Thyroid gland (tissue), 4 donors: Measurements from ENCODE around the gene ALG5. TPM values are rescaled to one million over a fixed set of nuclear protein-coding genes. Genes with fewer than 3 reads are reported as not detected.

Source experiments
- DNase-seq, 2 donors: peaks; one replicate each; pipeline ENCODE4 v3.0.0-alpha.2; 2019
- H3K27ac ChIP-seq, 3 donors: fragments of 200-600 bp; sonication (generic); 1 replicate in 2 of 3; 2 replicates in 1 of 3; pipeline ENCODE4 v1.5.1; 2016 to 2019; ENCODE audit warnings: mild to moderate bottlenecking in 1 of 3, moderate library complexity in 1 of 3
- H3K27me3 ChIP-seq: fragments of 200-600 bp; sonication (generic); one replicate; pipeline ENCODE4 v1.5.1; 2019
- H3K36me3 ChIP-seq, 2 donors: fragments of 200-600 bp; sonication (generic); one replicate each; pipeline ENCODE4 v1.5.1; 2016 to 2019
- H3K4me1 ChIP-seq, 2 donors: fragments of 200-600 bp; sonication (generic); one replicate each; pipeline ENCODE4 v1.5.1; 2017 to 2019
- H3K4me3 ChIP-seq, 3 donors: fragments of 200-600 bp; sonication (generic); replicated peaks in 1 of 3; 1 replicate in 2 of 3; 2 replicates in 1 of 3; pipeline ENCODE4 v1.5.1; 2016; ENCODE audit warnings: mild to moderate bottlenecking in 1 of 3
- H3K9me3 ChIP-seq: fragments of 200-600 bp; sonication (generic); one replicate; pipeline ENCODE4 v1.5.1; 2017
- POLR2A ChIP-seq, 2 donors: fragments of 450-650 bp; IDR thresholded peaks; one replicate each; pipeline ENCODE4 v1.6.1; 2017; ENCODE audit warnings: antibody characterized with exemption in 2 of 2, mild to moderate bottlenecking in 2 of 2, moderate library complexity in 1 of 2
- WGBS, 2 donors: methylation state at CpG; one replicate each; pipeline ENCODE4 v1.1.5; 2017; 5-methylcytosine and 5-hydroxymethylcytosine counted together
- intact Hi-C: fragments of 100-400 bp; cut with DNase I; formaldehyde crosslinking; loops from one replicate; pipeline ENCODE4 v1.15.1; 2023
- total RNA-seq, 4 donors: library from RNA; depleted of rRNA; stranded (reverse); fragments of >200 nt; gene quantifications; one replicate each; pipeline ENCODE4 v1.2.3, GENCODE V29; 2016
- TF ChIP-seq, protein P1 (sequence below), 6 experiments: fragments of 200-600 bp in 3 of 6; fragments of 450-650 bp in 3 of 6; sonication (generic) in 3 of 6; IDR thresholded peaks; one replicate each; pipeline ENCODE4 v1.5.1; 2016 to 2019; ENCODE audit warnings: antibody characterized with exemption in 6 of 6, mild to moderate bottlenecking in 2 of 6, inconsistent platforms in 1 of 6, moderate library complexity in 1 of 6

ALG5 gene
- total RNA-seq, 4 donors from 2014 or later = 41.4 to 74.1 (median 70.0) TPM

DNA sequence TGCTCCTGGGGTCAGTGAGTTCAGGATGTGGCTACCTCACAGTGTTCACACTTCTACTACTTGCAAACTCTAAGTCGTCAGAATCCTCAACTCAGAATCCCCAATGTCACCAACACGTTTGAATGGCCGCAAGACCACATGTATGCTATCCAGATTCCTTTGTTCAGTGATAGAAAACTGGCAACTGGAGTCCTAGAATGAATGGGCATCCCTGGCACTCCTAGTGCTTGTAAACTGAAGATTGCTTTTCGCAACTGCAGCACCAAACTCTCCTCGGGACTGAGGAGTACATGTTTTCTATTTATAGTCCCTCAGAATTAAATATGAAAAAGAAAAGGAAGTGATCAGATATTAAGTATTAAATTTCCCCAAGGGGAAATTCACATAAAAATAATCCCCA is 84.0 kb downstream of the ALG5 start:
- no peaks in the 10 kb centered on the region for H3K27me3 ChIP-seq
- TF ChIP-seq, protein P1, sequence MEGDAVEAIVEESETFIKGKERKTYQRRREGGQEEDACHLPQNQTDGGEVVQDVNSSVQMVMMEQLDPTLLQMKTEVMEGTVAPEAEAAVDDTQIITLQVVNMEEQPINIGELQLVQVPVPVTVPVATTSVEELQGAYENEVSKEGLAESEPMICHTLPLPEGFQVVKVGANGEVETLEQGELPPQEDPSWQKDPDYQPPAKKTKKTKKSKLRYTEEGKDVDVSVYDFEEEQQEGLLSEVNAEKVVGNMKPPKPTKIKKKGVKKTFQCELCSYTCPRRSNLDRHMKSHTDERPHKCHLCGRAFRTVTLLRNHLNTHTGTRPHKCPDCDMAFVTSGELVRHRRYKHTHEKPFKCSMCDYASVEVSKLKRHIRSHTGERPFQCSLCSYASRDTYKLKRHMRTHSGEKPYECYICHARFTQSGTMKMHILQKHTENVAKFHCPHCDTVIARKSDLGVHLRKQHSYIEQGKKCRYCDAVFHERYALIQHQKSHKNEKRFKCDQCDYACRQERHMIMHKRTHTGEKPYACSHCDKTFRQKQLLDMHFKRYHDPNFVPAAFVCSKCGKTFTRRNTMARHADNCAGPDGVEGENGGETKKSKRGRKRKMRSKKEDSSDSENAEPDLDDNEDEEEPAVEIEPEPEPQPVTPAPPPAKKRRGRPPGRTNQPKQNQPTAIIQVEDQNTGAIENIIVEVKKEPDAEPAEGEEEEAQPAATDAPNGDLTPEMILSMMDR (IDR thresholded peaks at IDR 0.05) = no peak
- no peak for TF ChIP-seq POLR2A (IDR thresholded peaks at IDR 0.05)
- WGBS, 2 donors = 63 to 67% methylated on average over 5 of the region's 5 CpGs
- peaks cover 29 to 58% of the 10 kb centered on the region in 2 donors for H3K4me1 ChIP-seq
- H3K27ac ChIP-seq = no peak overlapping the region
- no peak overlapping the region for H3K4me3 ChIP-seq
- DNase-seq = no peak
- intact Hi-C loops = no loop called here
- H3K36me3 ChIP-seq = no peaks in the 10 kb centered on the region
- no peaks in the 10 kb centered on the region for H3K9me3 ChIP-seq

DNA sequence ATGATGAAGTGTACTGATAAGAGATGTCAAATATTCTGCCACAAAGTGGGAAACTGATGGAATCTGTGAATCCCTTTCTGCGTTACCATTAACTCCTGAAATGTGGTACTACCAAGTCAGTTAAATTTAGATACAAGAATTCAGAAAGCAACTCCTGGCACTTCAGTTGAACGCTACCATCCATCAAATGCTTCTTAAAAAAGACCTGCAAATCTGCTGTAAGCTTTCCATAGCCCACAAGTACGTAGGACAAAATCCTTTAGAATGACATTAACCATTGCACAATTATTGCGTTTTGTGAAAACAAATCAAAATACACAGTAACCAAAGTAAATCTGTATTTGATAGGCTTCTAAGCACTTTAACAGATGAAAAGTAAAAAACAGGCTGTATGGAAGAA is 84.5 kb downstream of the ALG5 start:
- no peak overlapping the region for H3K4me3 ChIP-seq
- no peaks in the 10 kb centered on the region for H3K9me3 ChIP-seq
- no peak for TF ChIP-seq POLR2A (IDR thresholded peaks at IDR 0.05)
- TF ChIP-seq, protein P1 (IDR thresholded peaks at IDR 0.05) = no peak
- no peaks in the 10 kb centered on the region for H3K27me3 ChIP-seq
- no peak for DNase-seq
- H3K27ac ChIP-seq = no peak overlapping the region
- peaks cover 29 to 58% of the 10 kb centered on the region in 2 donors for H3K4me1 ChIP-seq
- no peaks in the 10 kb centered on the region for H3K36me3 ChIP-seq
- 92% methylated on average over 4 of the region's 4 CpGs for WGBS, 2 donors
- intact Hi-C loops = no loop called here

DNA sequence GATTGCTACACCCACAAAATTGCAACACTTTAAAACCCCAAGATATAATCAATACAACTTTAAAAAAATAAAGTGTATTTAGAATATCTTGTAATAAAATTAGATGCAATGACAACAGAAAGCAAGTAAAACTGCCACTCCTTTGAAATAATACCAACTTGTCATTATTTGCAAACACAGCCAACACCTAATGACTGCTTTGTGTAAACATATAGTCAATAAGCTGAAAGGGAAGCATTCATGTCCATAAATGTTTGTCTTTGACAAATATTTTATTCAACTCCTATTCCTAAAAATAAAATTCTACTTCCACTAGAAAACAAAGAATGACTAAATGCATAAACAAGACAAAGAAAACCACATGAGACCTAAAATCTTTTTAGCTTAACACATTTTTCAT is 85.7 kb downstream of the ALG5 start:
- H3K36me3 ChIP-seq = no peaks in the 10 kb centered on the region
- H3K4me3 ChIP-seq = no peak overlapping the region
- peak overlapping the region in 1 of 3 donors; percentile 13 for H3K27ac ChIP-seq
- H3K9me3 ChIP-seq = no peaks in the 10 kb centered on the region
- no peak for DNase-seq
- TF ChIP-seq, protein P1 (IDR thresholded peaks at IDR 0.05) = no peak
- no peaks in the 10 kb centered on the region for H3K27me3 ChIP-seq
- intact Hi-C loops = no loop called here
- H3K4me1 ChIP-seq = peaks cover 27 to 58% of the 10 kb centered on the region in 2 donors

DNA sequence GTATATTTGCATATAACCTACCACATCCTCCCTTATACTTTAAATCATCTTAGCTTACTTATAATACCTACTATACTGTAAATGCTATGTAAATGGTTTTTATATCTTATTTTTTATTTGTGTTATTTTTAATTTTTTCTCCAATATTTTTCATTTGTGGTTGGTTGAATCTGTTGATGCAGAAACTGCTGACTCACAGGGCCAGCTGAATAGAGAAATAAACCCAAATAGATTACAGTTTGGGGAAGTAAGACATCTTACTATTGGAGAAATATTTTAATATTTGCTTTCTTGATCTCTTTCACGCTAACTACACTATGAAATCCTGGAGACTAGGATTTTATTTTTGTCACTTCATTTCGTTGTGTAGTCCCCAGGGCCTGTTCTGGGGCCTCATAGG is 86.2 kb downstream of the ALG5 start:
- H3K4me3 ChIP-seq = no peak overlapping the region
- H3K36me3 ChIP-seq = no peaks in the 10 kb centered on the region
- intact Hi-C loops = no loop called here
- H3K4me1 ChIP-seq = peaks cover 25 to 60% of the 10 kb centered on the region in 2 donors
- no peak for TF ChIP-seq POLR2A (IDR thresholded peaks at IDR 0.05)
- TF ChIP-seq, protein P1 (IDR thresholded peaks at IDR 0.05) = no peak
- no peak for DNase-seq
- H3K9me3 ChIP-seq = no peaks in the 10 kb centered on the region
- WGBS, 2 donors = 79 to 83% methylated on average over 2 of the region's 2 CpGs
- peak overlapping the region in 1 of 3 donors; percentile 13 for H3K27ac ChIP-seq
- no peaks in the 10 kb centered on the region for H3K27me3 ChIP-seq

DNA sequence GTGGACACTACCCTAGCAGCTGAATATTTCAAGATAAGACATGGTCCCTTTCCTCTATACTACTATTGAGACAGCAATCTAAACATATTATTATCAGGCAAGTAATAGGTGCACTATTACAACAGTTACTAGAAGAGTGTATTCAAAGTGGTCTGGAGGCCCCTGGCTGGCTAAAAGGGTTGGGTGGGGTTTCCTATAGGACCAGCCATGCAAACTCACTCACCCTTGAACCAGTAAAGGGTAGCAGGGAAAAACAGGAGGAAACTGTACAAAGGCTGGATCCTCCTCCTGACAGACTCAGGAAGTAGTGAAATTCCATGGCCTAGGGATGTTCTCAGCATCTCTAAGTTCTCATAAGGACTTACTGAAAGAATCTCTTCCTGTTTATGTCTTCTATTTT is 86.8 kb downstream of the ALG5 start:
- no peak overlapping the region for H3K4me3 ChIP-seq
- H3K36me3 ChIP-seq = no peaks in the 10 kb centered on the region
- no peak for TF ChIP-seq POLR2A (IDR thresholded peaks at IDR 0.05)
- TF ChIP-seq, protein P1 (IDR thresholded peaks at IDR 0.05) = no peak
- no peaks in the 10 kb centered on the region for H3K9me3 ChIP-seq
- peak overlapping the region in 1 of 3 donors; percentile 4 for H3K27ac ChIP-seq
- no peak for DNase-seq
- no peaks in the 10 kb centered on the region for H3K27me3 ChIP-seq
- peaks cover 31 to 60% of the 10 kb centered on the region in 2 donors for H3K4me1 ChIP-seq
- intact Hi-C loops = no loop called here
